GM21381 (cell line): Measurements from ENCODE around the gene PLB1.

Experiments
- ATAC-seq: cut with Tn5 transposase; IDR thresholded peaks from one replicate; pipeline ENCODE4 v1.9.1; 2021; ENCODE audit warnings: mild to moderate bottlenecking, moderate library complexity; ENCODE audit not compliant: unreplicated experiment

The PLB1 gene

GRCh38 chr2:28499282-28499681, 3.4 kb downstream of the PLB1 start:
- ATAC-seq, result no peak

- no peak for ATAC-seq
These were observed 9.5 kb downstream of the PLB1 start for GRCh38 chr2:28505361-28505760.

- no peak for ATAC-seq
These were observed 10.5 kb downstream of the PLB1 start for GRCh38 chr2:28506112-28506910.

- no peak for ATAC-seq
These were observed 12.2 kb downstream of the PLB1 start for GRCh38 chr2:28507796-28508764.

GRCh38 chr2:28509361-28509760, 13.5 kb downstream of the PLB1 start:
- ATAC-seq, result no peak

- ATAC-seq, result no peak
These were observed 14.3 kb downstream of the PLB1 start for GRCh38 chr2:28510184-28510583.

GRCh38 chr2:28511871-28512606, 16.2 kb downstream of the PLB1 start:
- ATAC-seq, result no peak

- ATAC-seq, result no peak
These were observed 16.7 kb downstream of the PLB1 start for GRCh38 chr2:28512607-28512965.

- no peak for ATAC-seq
These were observed 17.2 kb downstream of the PLB1 start for GRCh38 chr2:28513097-28513496.

- ATAC-seq, result no peak
These were observed 19.4 kb downstream of the PLB1 start for GRCh38 chr2:28515176-28515751.

- ATAC-seq, result no peak
These were observed 20.6 kb downstream of the PLB1 start for GRCh38 chr2:28516430-28516829.

- ATAC-seq, result no peak
These were observed 21.1 kb downstream of the PLB1 start for GRCh38 chr2:28516950-28517349.

- no peak for ATAC-seq
These were observed 25.8 kb downstream of the PLB1 start for GRCh38 chr2:28521663-28522062.

GRCh38 chr2:28522481-28522880, 26.6 kb downstream of the PLB1 start:
- ATAC-seq, result no peak

- ATAC-seq, result no peak
These were observed 28.0 kb downstream of the PLB1 start for GRCh38 chr2:28523902-28524301.

GRCh38 chr2:28525481-28525880, 29.6 kb downstream of the PLB1 start:
- no peak for ATAC-seq

GRCh38 chr2:28526527-28527132, 30.8 kb downstream of the PLB1 start:
- no peak for ATAC-seq

GRCh38 chr2:28527196-28527595, 31.3 kb downstream of the PLB1 start:
- ATAC-seq, result no peak

GRCh38 chr2:28528206-28528605, 32.3 kb downstream of the PLB1 start:
- no peak for ATAC-seq

GRCh38 chr2:28530782-28531181, 34.9 kb downstream of the PLB1 start:
- ATAC-seq, result no peak
